ENCODE data around the gene NOA1. TPM values are rescaled to one million over a fixed set of nuclear protein-coding genes. Genes with fewer than 3 reads are reported as not detected.

The NOA1 gene
- polyA plus RNA-seq (2013, experiment 1 of 2): 13.9 TPM
- polyA plus RNA-seq (2013, experiment 2 of 2): 14.4 TPM

DNA sequence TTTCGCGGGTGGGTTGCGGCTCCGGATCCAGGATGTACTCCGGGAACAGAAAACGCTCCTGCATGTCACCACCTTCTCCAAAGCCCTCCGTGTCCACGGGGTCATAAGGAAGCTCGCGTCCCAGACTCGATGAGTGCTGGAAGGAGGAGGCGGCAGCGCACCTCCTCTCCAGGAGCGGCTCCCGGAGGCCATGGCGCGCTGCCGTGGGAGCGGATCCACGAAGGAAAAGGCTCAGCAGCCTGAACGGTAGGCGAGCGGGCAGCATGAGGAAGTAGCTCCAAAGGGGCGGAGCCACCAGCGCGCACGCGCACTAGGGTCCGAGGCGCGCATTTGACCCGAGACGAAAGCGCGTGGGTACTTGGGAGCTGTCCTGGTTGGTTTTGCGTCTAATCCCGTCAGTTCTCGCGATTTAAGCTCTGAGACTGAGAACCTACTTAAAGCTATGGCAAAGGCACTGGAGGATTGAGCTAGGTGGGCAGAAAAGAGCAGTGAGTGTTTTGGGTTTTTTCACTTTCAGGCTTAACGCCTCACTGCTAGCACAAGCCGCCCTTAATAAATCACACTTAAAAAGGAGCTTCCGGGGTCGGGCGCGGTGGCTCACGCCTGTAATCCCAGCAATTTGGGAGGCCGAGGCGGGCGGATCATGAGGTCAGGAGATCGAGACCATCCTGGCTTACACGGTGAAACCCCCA, at the start of gene NOA1:
TSS of gene NOA1 (minus strand) at position 286 of the 692 bp plus-strand sequence. CDS start at position 265, 21 bp downstream.
- no peak within 1 kb of the TSS for H2AK5ac ChIP-seq (ENCODE audit: low read length)
- peaks cover 5% of the 10 kb centered on the region for H3K36me3 ChIP-seq (ENCODE audit: control insufficient read depth, insufficient read depth, low read length)
- H4K5ac ChIP-seq (ENCODE audit: low read length): no peak within 1 kb of the TSS
- no peak within 1 kb of the TSS for H2BK120ac ChIP-seq (ENCODE audit: low read depth, low read length)
- H3K79me1 ChIP-seq (ENCODE audit: low read length): peaks cover 10% of the 10 kb centered on the region
- H3K4me3 ChIP-seq (ENCODE audit: low read length): peak within 1 kb of the TSS; percentile 96
- H3K4me2 ChIP-seq (ENCODE audit: low read length): peak within 1 kb of the TSS; percentile 100
- H3K9ac ChIP-seq (ENCODE audit: low read length): peak within 1 kb of the TSS; percentile 98
- no peak within 1 kb of the TSS for H3K4ac ChIP-seq (ENCODE audit: low read depth, low read length)
- no peaks in the 10 kb centered on the region for H3K27me3 ChIP-seq (ENCODE audit: insufficient read depth, low read length, poor library complexity)
- H3K18ac ChIP-seq (ENCODE audit: low read length): no peak within 1 kb of the TSS
- H2BK5ac ChIP-seq (ENCODE audit: low read length): no peak within 1 kb of the TSS
- DNase-seq: peak; percentile 100
- H3K79me2 ChIP-seq (ENCODE audit: control insufficient read depth, insufficient read depth, low read length): peaks cover 54% of the 10 kb centered on the region
- H2BK15ac ChIP-seq (replicated peaks; ENCODE audit: low read depth): no peak within 1 kb of the TSS
- no CpG with 5 or more reads among the region's 51 CpGs for WGBS (ENCODE audit: extremely low coverage, insufficient coverage, low lambda C conversion rate)
- no peak within 1 kb of the TSS for H3K23ac ChIP-seq (ENCODE audit: low read length)
- H3K27ac ChIP-seq (ENCODE audit: low read depth, low read length): peak within 1 kb of the TSS; percentile 47
- peak within 1 kb of the TSS; percentile 97 for H3K56ac ChIP-seq (ENCODE audit: low read length)
- peaks cover 2% of the 10 kb centered on the region for H3K4me1 ChIP-seq (ENCODE audit: control insufficient read depth, low read depth, low read length)
- H4K8ac ChIP-seq (ENCODE audit: low read depth, low read length): no peak within 1 kb of the TSS

DNA sequence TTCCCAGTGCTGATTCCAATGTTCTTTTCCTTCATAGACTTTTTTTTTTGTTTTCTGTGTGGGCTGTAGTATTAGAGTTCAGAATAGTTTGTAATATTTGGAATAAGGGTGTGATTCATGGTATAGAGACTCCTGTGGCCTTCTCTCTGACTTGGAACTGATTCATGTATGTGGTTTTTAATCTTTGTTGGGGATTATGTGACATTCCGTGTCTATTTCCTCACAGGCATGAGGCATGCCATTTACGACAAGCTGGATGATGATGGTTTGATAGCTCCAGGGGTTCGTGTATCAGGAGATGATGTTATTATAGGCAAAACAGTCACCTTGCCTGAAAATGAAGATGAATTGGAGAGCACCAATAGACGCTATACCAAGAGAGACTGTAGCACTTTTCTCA, 45.7 kb upstream of the NOA1 start:
- WGBS (ENCODE audit: extremely low coverage, insufficient coverage, low lambda C conversion rate): no CpG with 5 or more reads among the region's 4 CpGs
- Histone ChIP-seq H3K27ac (ENCODE audit: low read depth, low read length) (no peak overlapping the region), H3K4ac (ENCODE audit: low read depth, low read length) (no peak overlapping the region), H3K79me1 (ENCODE audit: low read length) (no peaks in the 10 kb centered on the region), H3K27me3 (ENCODE audit: insufficient read depth, low read length, poor library complexity) (no peaks in the 10 kb centered on the region), H2BK15ac (replicated peaks; ENCODE audit: low read depth) (no peak overlapping the region), H3K23ac (ENCODE audit: low read length) (no peak overlapping the region), H2AK5ac (ENCODE audit: low read length) (no peak overlapping the region), H4K8ac (ENCODE audit: low read depth, low read length) (no peak overlapping the region), H2BK5ac (ENCODE audit: low read length) (no peak overlapping the region), H3K4me1 (ENCODE audit: control insufficient read depth, low read depth, low read length) (no peaks in the 10 kb centered on the region), H3K4me3 (ENCODE audit: low read length) (no peak overlapping the region), H3K9ac (ENCODE audit: low read length) (no peak overlapping the region), H3K56ac (ENCODE audit: low read length) (no peak overlapping the region), H3K79me2 (ENCODE audit: control insufficient read depth, insufficient read depth, low read length) (no peaks in the 10 kb centered on the region), H4K5ac (ENCODE audit: low read length) (no peak overlapping the region), H3K4me2 (ENCODE audit: low read length) (no peak overlapping the region), H3K36me3 (ENCODE audit: control insufficient read depth, insufficient read depth, low read length) (peaks cover 15% of the 10 kb centered on the region), H3K18ac (ENCODE audit: low read length) (no peak overlapping the region), H2BK120ac (ENCODE audit: low read depth, low read length) (no peak overlapping the region)
- DNase-seq: no peak

DNA sequence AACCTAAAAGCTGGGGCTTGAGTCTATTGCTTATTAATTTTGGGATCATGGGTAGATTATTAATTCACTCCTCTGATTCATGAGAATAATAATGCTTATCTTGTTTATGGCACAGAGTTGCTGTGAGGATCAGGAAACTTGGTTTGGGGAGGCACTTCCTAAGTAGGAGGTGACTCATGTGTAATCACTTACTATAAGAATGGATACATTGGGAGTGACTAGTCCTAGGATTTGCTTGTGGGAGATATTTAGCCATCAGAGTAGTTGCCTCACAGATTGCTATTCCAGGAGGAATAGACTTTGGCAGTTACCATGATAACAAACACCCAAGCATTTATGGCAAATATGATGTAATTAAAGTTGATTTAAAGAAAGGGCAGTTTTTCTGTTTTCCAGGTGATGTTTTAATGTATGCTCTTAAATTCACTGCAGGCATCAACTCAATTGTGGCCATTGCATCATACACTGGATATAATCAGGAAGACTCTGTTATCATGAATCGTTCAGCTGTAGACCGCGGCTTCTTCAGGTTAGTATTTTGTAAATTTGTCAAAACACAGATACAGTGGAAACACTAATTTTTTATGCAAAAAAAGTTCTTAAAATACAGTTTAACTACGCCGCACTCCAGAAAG, 43.2 kb upstream of the NOA1 start:
- Histone ChIP-seq H3K9ac (ENCODE audit: low read length) (no peak overlapping the region), H3K4me1 (ENCODE audit: control insufficient read depth, low read depth, low read length) (no peaks in the 10 kb centered on the region), H3K36me3 (ENCODE audit: control insufficient read depth, insufficient read depth, low read length) (peaks cover 21% of the 10 kb centered on the region), H3K4ac (ENCODE audit: low read depth, low read length) (no peak overlapping the region), H2BK5ac (ENCODE audit: low read length) (no peak overlapping the region), H4K8ac (ENCODE audit: low read depth, low read length) (no peak overlapping the region), H3K27ac (ENCODE audit: low read depth, low read length) (no peak overlapping the region), H3K4me3 (ENCODE audit: low read length) (no peak overlapping the region), H3K18ac (ENCODE audit: low read length) (no peak overlapping the region), H3K4me2 (ENCODE audit: low read length) (no peak overlapping the region), H3K56ac (ENCODE audit: low read length) (no peak overlapping the region), H2AK5ac (ENCODE audit: low read length) (no peak overlapping the region), H3K79me2 (ENCODE audit: control insufficient read depth, insufficient read depth, low read length) (no peaks in the 10 kb centered on the region), H3K23ac (ENCODE audit: low read length) (no peak overlapping the region), H2BK15ac (replicated peaks; ENCODE audit: low read depth) (no peak overlapping the region), H3K79me1 (ENCODE audit: low read length) (no peaks in the 10 kb centered on the region), H4K5ac (ENCODE audit: low read length) (no peak overlapping the region), H2BK120ac (ENCODE audit: low read depth, low read length) (no peak overlapping the region), H3K27me3 (ENCODE audit: insufficient read depth, low read length, poor library complexity) (no peaks in the 10 kb centered on the region)
- DNase-seq: no peak
- WGBS (ENCODE audit: extremely low coverage, insufficient coverage, low lambda C conversion rate): no CpG with 5 or more reads among the region's 5 CpGs

DNA sequence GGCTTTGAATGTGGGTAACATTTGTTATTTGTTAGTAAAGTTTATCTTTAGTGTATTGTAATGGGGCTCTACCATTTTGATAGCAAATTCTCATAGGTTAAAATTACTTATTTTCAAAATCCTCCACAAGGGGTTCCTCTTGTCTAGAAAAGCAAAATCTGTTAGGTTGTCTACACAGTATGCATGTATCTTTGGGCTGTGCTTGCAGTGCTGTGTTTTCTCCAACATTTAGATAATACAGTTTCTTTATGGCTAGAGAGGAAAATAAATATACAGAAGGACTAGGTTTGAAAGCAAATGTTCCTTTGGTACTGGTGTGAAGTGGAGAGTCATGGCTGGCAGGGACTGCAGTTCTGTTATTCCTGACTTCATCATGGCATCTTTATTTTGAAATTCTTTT, 41.6 kb upstream of the NOA1 start:
- H3K9ac ChIP-seq (ENCODE audit: low read length): no peak overlapping the region
- no peak overlapping the region for H4K5ac ChIP-seq (ENCODE audit: low read length)
- H3K4me3 ChIP-seq (ENCODE audit: low read length): no peak overlapping the region
- H3K27me3 ChIP-seq (ENCODE audit: insufficient read depth, low read length, poor library complexity): no peaks in the 10 kb centered on the region
- no peak for DNase-seq
- H2BK120ac ChIP-seq (ENCODE audit: low read depth, low read length): no peak overlapping the region
- no peaks in the 10 kb centered on the region for H3K4me1 ChIP-seq (ENCODE audit: control insufficient read depth, low read depth, low read length)
- no peak overlapping the region for H3K18ac ChIP-seq (ENCODE audit: low read length)
- no peaks in the 10 kb centered on the region for H3K79me1 ChIP-seq (ENCODE audit: low read length)
- H3K4ac ChIP-seq (ENCODE audit: low read depth, low read length): no peak overlapping the region
- H2BK5ac ChIP-seq (ENCODE audit: low read length): no peak overlapping the region
- H2BK15ac ChIP-seq (replicated peaks; ENCODE audit: low read depth): no peak overlapping the region
- no peak overlapping the region for H3K27ac ChIP-seq (ENCODE audit: low read depth, low read length)
- peaks cover 21% of the 10 kb centered on the region for H3K36me3 ChIP-seq (ENCODE audit: control insufficient read depth, insufficient read depth, low read length)
- no peak overlapping the region for H3K23ac ChIP-seq (ENCODE audit: low read length)
- no peak overlapping the region for H3K4me2 ChIP-seq (ENCODE audit: low read length)
- no peaks in the 10 kb centered on the region for H3K79me2 ChIP-seq (ENCODE audit: control insufficient read depth, insufficient read depth, low read length)
- H2AK5ac ChIP-seq (ENCODE audit: low read length): no peak overlapping the region
- no peak overlapping the region for H4K8ac ChIP-seq (ENCODE audit: low read depth, low read length)
- H3K56ac ChIP-seq (ENCODE audit: low read length): no peak overlapping the region

DNA sequence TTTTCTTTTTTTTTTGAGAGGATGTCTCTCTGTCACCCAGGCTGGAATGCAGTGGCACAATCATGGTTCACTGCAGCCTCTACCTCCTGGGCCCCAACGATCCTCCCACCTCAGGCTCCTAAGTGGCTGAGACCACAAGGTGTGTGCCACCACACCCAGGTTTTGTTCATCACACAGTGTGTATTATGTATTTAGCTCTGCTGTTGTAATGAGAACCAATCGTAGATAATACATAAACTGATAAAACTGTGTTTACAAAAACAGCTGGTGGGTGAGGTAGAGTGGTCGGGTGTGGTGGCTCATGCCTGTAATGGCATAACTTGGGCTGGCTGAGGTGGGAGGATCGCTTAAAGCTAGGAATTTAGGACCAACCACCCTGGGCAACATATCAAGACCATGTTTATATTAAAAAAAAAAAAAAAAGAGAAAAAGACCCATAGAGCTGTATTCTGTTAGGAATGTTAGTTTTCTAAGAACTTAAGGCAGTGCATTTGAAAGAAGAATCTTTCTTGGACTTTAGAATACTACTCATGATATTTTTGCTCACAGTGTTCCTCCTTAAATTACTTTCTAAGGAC, 36.2 kb upstream of the NOA1 start:
- Histone ChIP-seq H3K79me2 (ENCODE audit: control insufficient read depth, insufficient read depth, low read length) (no peaks in the 10 kb centered on the region), H4K8ac (ENCODE audit: low read depth, low read length) (no peak overlapping the region), H3K23ac (ENCODE audit: low read length) (no peak overlapping the region), H3K36me3 (ENCODE audit: control insufficient read depth, insufficient read depth, low read length) (peaks cover 12% of the 10 kb centered on the region), H3K56ac (ENCODE audit: low read length) (no peak overlapping the region), H4K5ac (ENCODE audit: low read length) (no peak overlapping the region), H2AK5ac (ENCODE audit: low read length) (no peak overlapping the region), H3K79me1 (ENCODE audit: low read length) (peaks cover 3% of the 10 kb centered on the region), H3K18ac (ENCODE audit: low read length) (no peak overlapping the region), H3K4me2 (ENCODE audit: low read length) (no peak overlapping the region), H3K4me3 (ENCODE audit: low read length) (no peak overlapping the region), H3K4me1 (ENCODE audit: control insufficient read depth, low read depth, low read length) (no peaks in the 10 kb centered on the region), H2BK5ac (ENCODE audit: low read length) (no peak overlapping the region), H2BK15ac (replicated peaks; ENCODE audit: low read depth) (no peak overlapping the region), H3K27ac (ENCODE audit: low read depth, low read length) (no peak overlapping the region), H3K9ac (ENCODE audit: low read length) (no peak overlapping the region), H2BK120ac (ENCODE audit: low read depth, low read length) (no peak overlapping the region), H3K27me3 (ENCODE audit: insufficient read depth, low read length, poor library complexity) (no peaks in the 10 kb centered on the region), H3K4ac (ENCODE audit: low read depth, low read length) (no peak overlapping the region)
- WGBS (ENCODE audit: extremely low coverage, insufficient coverage, low lambda C conversion rate): no CpG with 5 or more reads among the region's 4 CpGs
- no peak for DNase-seq

Data from mesendoderm (in vitro differentiated cells).